ENCODE results near the gene LIMK1. TPM values are rescaled to one million over a fixed set of nuclear protein-coding genes. Genes with fewer than 3 reads are reported as not detected.

LIMK1 gene
- total RNA-seq, 1 donor from 2014 or later: 25.3 TPM

Other genes starting within 250 kb of the LIMK1 start
- gene METTL27, start 241.3 kb upstream of the LIMK1 start, total RNA-seq: 1.3 and 1.9 TPM in 2 replicates
- not detected in 2 replicates for gene TMEM270, start 222.6 kb upstream of the LIMK1 start, total RNA-seq
- gene ELN, start 55.6 kb upstream of the LIMK1 start, total RNA-seq: not detected in 2 replicates
- gene EIF4H, start 90.6 kb downstream of the LIMK1 start, total RNA-seq: 384 and 389 TPM in 2 replicates
- 13.8 and 16.9 TPM in 2 replicates for gene LAT2, start 126.2 kb downstream of the LIMK1 start, total RNA-seq
- gene RFC2, start 170.6 kb downstream of the LIMK1 start, total RNA-seq: 88.0 and 94.7 TPM in 2 replicates
- 1.2 and 1.4 TPM in 2 replicates for gene CLIP2, start 205.6 kb downstream of the LIMK1 start, total RNA-seq

Data from activated CD4-positive, alpha-beta T cell treated with anti-CD3 and anti-CD28 coated beads, Interleukin-2, amount 10 ng/mL, durations not matched to agents 24 days and 14 days (primary cell).